Measurements from ENCODE around the gene GNB2. TPM values are rescaled to one million over a fixed set of nuclear protein-coding genes. Genes with fewer than 3 reads are reported as not detected.
A peak's percentile ranks its signal among the peaks of the same experiment; 100 is the strongest.
"Not testable (repeated sequence)": the region's sequence is repeated elsewhere in the genome, so short reads cannot be mapped to it uniquely, and the experiment has no call there.

Gene GNB2
- total and polyA plus RNA-seq, 2 of the 13 experiments (the other 11 are each of a cell fraction or from before 2014, with no cell fraction given) = 48.3 to 67.1 TPM

GRCh38 chr7:100717073-100717472 lies 43.5 kb downstream of the GNB2 start:
- FAIRE-seq; CTCF ChIA-PET (ENCODE audit: low intra/inter-chr PET ratio, low total read pairs): not testable (repeated sequence)
- POLR2A ChIA-PET = interaction anchor here (0.7 to 0.9 kb wide), 2 partner anchors 9 to 131 kb away, joined by 3 to 5 read pairs; partner anchors contain the start of genes FBXO24 and LRCH4

DNA sequence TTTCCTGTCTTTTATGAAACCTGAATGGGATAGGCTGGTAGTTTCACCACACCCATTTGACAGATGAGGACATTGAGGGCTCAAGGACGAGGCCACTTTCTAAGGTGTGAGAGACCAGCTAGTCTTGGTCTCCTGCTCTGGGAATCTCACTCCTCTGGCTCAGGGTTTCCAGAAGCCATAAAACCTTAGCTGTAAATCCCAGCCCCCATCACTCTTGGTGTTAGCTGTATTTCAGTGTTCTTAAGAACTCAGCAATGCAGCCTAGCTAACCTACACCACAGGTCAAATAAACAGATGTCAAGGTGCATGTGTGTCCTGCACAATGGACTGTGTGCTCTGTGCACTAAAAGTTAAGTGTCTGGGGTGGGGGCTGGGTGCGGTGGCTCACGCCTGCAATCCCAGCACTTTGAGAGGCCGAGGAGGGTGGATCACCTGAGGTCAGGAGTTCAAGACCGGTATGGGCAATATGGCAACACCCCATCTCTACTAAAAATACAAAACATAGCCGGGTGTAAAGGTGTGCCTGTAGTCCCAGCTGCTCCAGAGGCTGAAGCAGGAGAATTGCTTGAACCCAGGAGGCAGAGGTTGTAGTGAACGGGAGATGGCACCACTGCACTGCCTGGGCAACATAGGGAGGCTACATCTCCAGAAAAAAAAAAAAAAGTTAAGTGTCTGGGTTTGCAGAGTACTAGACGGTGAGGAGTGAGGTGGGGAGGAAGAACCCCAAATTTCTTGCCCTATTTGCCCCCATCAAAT lies 46.2 kb downstream of the GNB2 start:
- peak overlapping the region; percentile 79 to 84 (median 82) for H3K4me3 ChIP-seq (replicated peaks in 1 of 3; ENCODE audit: insufficient read depth in 1 of 3, low read depth in 2 of 3, low read length in 3 of 3)
- H3K36me3 ChIP-seq (replicated peaks in 1 of 2; ENCODE audit: control insufficient read depth in 1 of 2, insufficient read depth in 2 of 2, low read length in 2 of 2) = no peaks in the 10 kb centered on the region
- ATAC-seq = peak; percentile 60
- H4K20me1 ChIP-seq (ENCODE audit: insufficient read depth, low read length) = no peaks in the 10 kb centered on the region
- peak overlapping the region; percentile 63 for H3K9ac ChIP-seq (ENCODE audit: insufficient read depth, low read depth, low read length)
- no peak overlapping the region for H2AFZ ChIP-seq (ENCODE audit: low read length)
- no TSS peak for BruUV-seq (replicated peaks)
- ChIA-PET POLR2A (interaction anchor here (1.2 to 5.9 kb wide), 2 partner anchors 13 to 112 kb away, joined by 3 to 59 read pairs; partner anchors contain the start of gene POP7), CTCF (ENCODE audit: low intra/inter-chr PET ratio, low total read pairs) (no interaction called here)
- peak overlapping the region; percentile 72 for H3K27ac ChIP-seq (ENCODE audit: extremely low read length, insufficient read depth, low read length)
- peak; percentile 75 for DNase-seq (ENCODE audit: low spot score)
- FAIRE-seq = peak; percentile 67
- H3K9me3 ChIP-seq (ENCODE audit: low read length) = no peaks in the 10 kb centered on the region
- peaks cover 63% of the 10 kb centered on the region for H3K4me1 ChIP-seq (ENCODE audit: insufficient read depth, low read length)
- in situ Hi-C loops (cut with HindIII; ENCODE audit: extremely low pct_ligation_motif_present, low pct_unique_long_range_greater_than_20kb) (no loop called here), intact Hi-C loops (cut with micrococcal nuclease; ENCODE audit: unreplicated experiment) (no loop called here)
- peak overlapping the region; percentile 92 for H3K4me2 ChIP-seq (ENCODE audit: low read depth, low read length)
- peaks cover 9% of the 10 kb centered on the region for H3K79me2 ChIP-seq (ENCODE audit: insufficient read depth, low read length)
- 2% methylated on average over 5 of the region's 8 CpGs for WGBS (ENCODE audit: low lambda C conversion rate)
- no peaks in the 10 kb centered on the region; a peak in 1 of 5 replicates for H3K27me3 ChIP-seq (ENCODE audit: control insufficient read depth in 1 of 2, insufficient read depth in 2 of 2, low read length in 2 of 2)
- TF ChIP-seq ASH2L (IDR thresholded peaks at IDR 0.05; ENCODE audit: insufficient read length, low read depth, low read length) = no peak
- TF ChIP-seq, protein P1, sequence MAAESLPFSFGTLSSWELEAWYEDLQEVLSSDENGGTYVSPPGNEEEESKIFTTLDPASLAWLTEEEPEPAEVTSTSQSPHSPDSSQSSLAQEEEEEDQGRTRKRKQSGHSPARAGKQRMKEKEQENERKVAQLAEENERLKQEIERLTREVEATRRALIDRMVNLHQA (CRISPR knock-in tag; IDR thresholded peaks at IDR 0.05) = no peak
- TF ChIP-seq THAP7 (CRISPR knock-in tag; IDR thresholded peaks at IDR 0.05) = peak; percentile 69; the same call in 1 of the 2 replicates
- 0 out of 2 replicates have a peak, but pooled peaks have one; percentile 58 for TF ChIP-seq ZNF749 (CRISPR knock-in tag; IDR thresholded peaks at IDR 0.05; ENCODE audit: borderline replicate concordance)
- TF ChIP-seq SAP130 (CRISPR knock-in tag; IDR thresholded peaks at IDR 0.05; ENCODE audit: low read depth) = peak; percentile 69
- peak; percentile 42; the same call in 1 of the 2 replicates for TF ChIP-seq FOXK1 (CRISPR knock-in tag; IDR thresholded peaks at IDR 0.05; ENCODE audit: borderline replicate concordance, low read depth)
- TF ChIP-seq ZBTB7A (CRISPR knock-in tag; IDR thresholded peaks at IDR 0.05) = 0 out of 2 replicates have a peak, but pooled peaks have one; percentile 40
- peak; percentile 68; the same call in 1 of the 2 replicates for TF ChIP-seq KLF12 (CRISPR knock-in tag; IDR thresholded peaks at IDR 0.05; ENCODE audit: borderline replicate concordance)
- peak; percentile 66 for TF ChIP-seq DPF2 (CRISPR knock-in tag; IDR thresholded peaks at IDR 0.05; ENCODE audit: borderline replicate concordance, low read depth)
- peak; percentile 74 for TF ChIP-seq TBX2 (CRISPR knock-in tag; IDR thresholded peaks at IDR 0.05; ENCODE audit: borderline replicate concordance)

More at GRCh38 chr7:100717073-100717472, 43.5 kb downstream of the GNB2 start:
- peaks cover 36% of the 10 kb centered on the region for H3K4me1 ChIP-seq (ENCODE audit: insufficient read depth, low read length)
- WGBS (ENCODE audit: low lambda C conversion rate) = 95% methylated on average over 2 of the region's 2 CpGs
- TF ChIP-seq, protein P2, sequence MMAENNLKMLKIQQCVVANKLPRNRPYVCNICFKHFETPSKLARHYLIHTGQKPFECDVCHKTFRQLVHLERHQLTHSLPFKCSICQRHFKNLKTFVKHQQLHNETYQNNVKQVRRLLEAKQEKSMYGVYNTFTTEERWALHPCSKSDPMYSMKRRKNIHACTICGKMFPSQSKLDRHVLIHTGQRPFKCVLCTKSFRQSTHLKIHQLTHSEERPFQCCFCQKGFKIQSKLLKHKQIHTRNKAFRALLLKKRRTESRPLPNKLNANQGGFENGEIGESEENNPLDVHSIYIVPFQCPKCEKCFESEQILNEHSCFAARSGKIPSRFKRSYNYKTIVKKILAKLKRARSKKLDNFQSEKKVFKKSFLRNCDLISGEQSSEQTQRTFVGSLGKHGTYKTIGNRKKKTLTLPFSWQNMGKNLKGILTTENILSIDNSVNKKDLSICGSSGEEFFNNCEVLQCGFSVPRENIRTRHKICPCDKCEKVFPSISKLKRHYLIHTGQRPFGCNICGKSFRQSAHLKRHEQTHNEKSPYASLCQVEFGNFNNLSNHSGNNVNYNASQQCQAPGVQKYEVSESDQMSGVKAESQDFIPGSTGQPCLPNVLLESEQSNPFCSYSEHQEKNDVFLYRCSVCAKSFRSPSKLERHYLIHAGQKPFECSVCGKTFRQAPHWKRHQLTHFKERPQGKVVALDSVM (CRISPR knock-in tag; IDR thresholded peaks at IDR 0.05) = 0 out of 2 replicates have a peak, but pooled peaks have one; percentile 51
- peak; percentile 69 for TF ChIP-seq ZNF121 (CRISPR knock-in tag; IDR thresholded peaks at IDR 0.05)
- ATAC-seq; DNase-seq (ENCODE audit: low spot score); H3K4me3 ChIP-seq (replicated peaks in 1 of 3; ENCODE audit: insufficient read depth in 1 of 3, low read depth in 2 of 3, low read length in 3 of 3); H3K9me3 ChIP-seq (ENCODE audit: low read length); H3K9ac ChIP-seq (ENCODE audit: insufficient read depth, low read depth, low read length); H3K27ac ChIP-seq (ENCODE audit: extremely low read length, insufficient read depth, low read length); H3K79me2 ChIP-seq (ENCODE audit: insufficient read depth, low read length); H3K27me3 ChIP-seq (ENCODE audit: control insufficient read depth in 1 of 2, insufficient read depth in 2 of 2, low read length in 2 of 2); H3K36me3 ChIP-seq (replicated peaks in 1 of 2; ENCODE audit: control insufficient read depth in 1 of 2, insufficient read depth in 2 of 2, low read length in 2 of 2); H2AFZ ChIP-seq (ENCODE audit: low read length); in situ Hi-C loops (cut with HindIII; ENCODE audit: extremely low pct_ligation_motif_present, low pct_unique_long_range_greater_than_20kb); H3K4me2 ChIP-seq (ENCODE audit: low read depth, low read length); BruUV-seq (replicated peaks); intact Hi-C loops (cut with micrococcal nuclease; ENCODE audit: unreplicated experiment); H4K20me1 ChIP-seq (ENCODE audit: insufficient read depth, low read length): not testable (repeated sequence)
